Ishikawa (cell line): ENCODE results near the gene NR6A1.

Experiments
- CEBPB ChIP-seq: IDR thresholded peaks from 2 replicates; pipeline ENCODE4 v1.6.1; 2012
- CREB1 ChIP-seq: IDR thresholded peaks from 2 replicates; pipeline ENCODE4 v1.6.1; 2012; ENCODE audit warnings: low read depth
- EGR1 ChIP-seq: IDR thresholded peaks from 2 replicates; pipeline ENCODE4 v1.6.1; 2012
- EP300 ChIP-seq: IDR thresholded peaks from 2 replicates; pipeline ENCODE4 v1.6.1; 2012; ENCODE audit warnings: borderline replicate concordance
- FOXM1 ChIP-seq: IDR thresholded peaks from 2 replicates; pipeline ENCODE4 v1.6.1; 2012; ENCODE audit warnings: low read depth, borderline replicate concordance
- NFIC ChIP-seq: IDR thresholded peaks from 2 replicates; pipeline ENCODE4 v1.6.1; 2012
- RAD21 ChIP-seq: IDR thresholded peaks from 2 replicates; pipeline ENCODE4 v1.6.1; 2012; ENCODE audit warnings: low read depth
- TAF1 ChIP-seq: IDR thresholded peaks from 2 replicates; pipeline ENCODE4 v1.6.1; 2012; ENCODE audit warnings: low read depth, mild to moderate bottlenecking
- TCF12 ChIP-seq: IDR thresholded peaks from 2 replicates; pipeline ENCODE4 v1.6.1; 2012; ENCODE audit warnings: low read depth
- YY1 ChIP-seq: IDR thresholded peaks from 2 replicates; pipeline ENCODE4 v1.6.1; 2012; ENCODE audit warnings: low read depth
- ZBTB7A ChIP-seq: IDR thresholded peaks from 2 replicates; pipeline ENCODE4 v1.6.1; 2012; ENCODE audit warnings: low read depth
- TF ChIP-seq, protein P1 (sequence below): IDR thresholded peaks from 2 replicates; pipeline ENCODE4 v1.6.1; 2012
- TF ChIP-seq, protein P2 (sequence below): IDR thresholded peaks from 2 replicates; pipeline ENCODE4 v1.6.1; 2012; ENCODE audit warnings: low read depth, mild to moderate bottlenecking

DNA sequence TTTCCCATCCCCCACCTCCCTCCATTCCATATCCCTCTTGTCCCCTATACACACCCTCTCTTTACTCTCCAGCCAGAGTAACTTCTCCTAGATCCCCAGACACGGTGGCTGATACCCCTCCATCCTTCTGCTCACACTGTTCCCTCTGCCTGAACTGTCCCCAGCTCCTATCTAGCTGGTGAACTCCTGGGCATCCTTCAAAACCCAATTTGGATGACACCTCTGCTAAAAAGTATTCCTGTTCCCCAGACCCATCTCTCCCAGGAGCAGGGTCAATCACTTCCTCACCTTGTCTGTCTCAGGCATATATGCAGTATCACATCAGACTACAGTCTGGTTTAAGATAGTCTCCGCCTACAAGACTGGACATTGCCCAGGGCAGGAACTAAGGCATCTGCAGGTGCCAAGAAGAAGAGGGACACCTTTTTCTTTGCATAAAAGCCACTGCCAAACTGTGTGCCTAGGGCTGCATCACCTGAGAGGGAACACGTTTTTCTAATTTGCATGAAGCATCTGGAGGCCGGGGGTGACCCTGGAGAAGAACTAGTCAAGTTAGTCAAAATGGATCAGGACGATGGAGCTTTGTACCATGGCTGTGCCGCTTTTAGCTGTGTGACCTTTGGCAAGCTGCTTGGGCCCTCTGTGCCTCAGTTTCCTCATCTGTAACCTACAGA, 291.0 kb downstream of the NR6A1 start:
- TF ChIP-seq, protein P1, sequence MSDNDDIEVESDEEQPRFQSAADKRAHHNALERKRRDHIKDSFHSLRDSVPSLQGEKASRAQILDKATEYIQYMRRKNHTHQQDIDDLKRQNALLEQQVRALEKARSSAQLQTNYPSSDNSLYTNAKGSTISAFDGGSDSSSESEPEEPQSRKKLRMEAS = no peak
- TF ChIP-seq EGR1 = no peak
- no peak for TF ChIP-seq TAF1
- TF ChIP-seq CEBPB = no peak
- TF ChIP-seq RAD21 = no peak
- TF ChIP-seq ZBTB7A = no peak
- TF ChIP-seq, protein P2, sequence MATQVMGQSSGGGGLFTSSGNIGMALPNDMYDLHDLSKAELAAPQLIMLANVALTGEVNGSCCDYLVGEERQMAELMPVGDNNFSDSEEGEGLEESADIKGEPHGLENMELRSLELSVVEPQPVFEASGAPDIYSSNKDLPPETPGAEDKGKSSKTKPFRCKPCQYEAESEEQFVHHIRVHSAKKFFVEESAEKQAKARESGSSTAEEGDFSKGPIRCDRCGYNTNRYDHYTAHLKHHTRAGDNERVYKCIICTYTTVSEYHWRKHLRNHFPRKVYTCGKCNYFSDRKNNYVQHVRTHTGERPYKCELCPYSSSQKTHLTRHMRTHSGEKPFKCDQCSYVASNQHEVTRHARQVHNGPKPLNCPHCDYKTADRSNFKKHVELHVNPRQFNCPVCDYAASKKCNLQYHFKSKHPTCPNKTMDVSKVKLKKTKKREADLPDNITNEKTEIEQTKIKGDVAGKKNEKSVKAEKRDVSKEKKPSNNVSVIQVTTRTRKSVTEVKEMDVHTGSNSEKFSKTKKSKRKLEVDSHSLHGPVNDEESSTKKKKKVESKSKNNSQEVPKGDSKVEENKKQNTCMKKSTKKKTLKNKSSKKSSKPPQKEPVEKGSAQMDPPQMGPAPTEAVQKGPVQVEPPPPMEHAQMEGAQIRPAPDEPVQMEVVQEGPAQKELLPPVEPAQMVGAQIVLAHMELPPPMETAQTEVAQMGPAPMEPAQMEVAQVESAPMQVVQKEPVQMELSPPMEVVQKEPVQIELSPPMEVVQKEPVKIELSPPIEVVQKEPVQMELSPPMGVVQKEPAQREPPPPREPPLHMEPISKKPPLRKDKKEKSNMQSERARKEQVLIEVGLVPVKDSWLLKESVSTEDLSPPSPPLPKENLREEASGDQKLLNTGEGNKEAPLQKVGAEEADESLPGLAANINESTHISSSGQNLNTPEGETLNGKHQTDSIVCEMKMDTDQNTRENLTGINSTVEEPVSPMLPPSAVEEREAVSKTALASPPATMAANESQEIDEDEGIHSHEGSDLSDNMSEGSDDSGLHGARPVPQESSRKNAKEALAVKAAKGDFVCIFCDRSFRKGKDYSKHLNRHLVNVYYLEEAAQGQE = no peak
- no peak for TF ChIP-seq FOXM1
- no peak for TF ChIP-seq CREB1
- TF ChIP-seq YY1 = no peak
- no peak for TF ChIP-seq EP300
- TF ChIP-seq NFIC = no peak
- TF ChIP-seq TCF12 = no peak
